Panc1 (cell line): Measurements from ENCODE around the gene CLDN4. TPM values are rescaled to one million over a fixed set of nuclear protein-coding genes. Genes with fewer than 3 reads are reported as not detected.
A peak's percentile ranks its signal among the peaks of the same experiment; 100 is the strongest.

Experiments
- ATAC-seq: fragments of 200-7000 bp; cut with Tn5 transposase; 2 replicates; pipeline ENCODE4 v1.9.1; 2020; ENCODE audit warnings: mild to moderate bottlenecking, moderate library complexity
- BruUV-seq: library from RNA; stranded (reverse); fragments of 400-500 nt; replicated peaks from 2 replicates; lab custom pipeline; 2021; lab: Mats Ljungman, UMichigan
- CTCF ChIA-PET: fragments of 300-600 bp; sonication (Branson Sonifier 250); formaldehyde crosslinking; loops from one replicate; lab custom pipeline; 2022; ENCODE audit warnings: antibody characterized with exemption; lab: Charles Lee
- POLR2A ChIA-PET: fragments of 300-600 bp; sonication (Branson Sonifier 250); formaldehyde crosslinking; loops from one replicate; lab custom pipeline; 2022; ENCODE audit warnings: antibody characterized with exemption; lab: Charles Lee
- DNase-seq: peaks from one replicate; pipeline ENCODE4 v3.0.0-alpha.2; 2010; ENCODE audit warnings: low read depth, low spot score
- H3K27ac ChIP-seq: 2 replicates; pipeline ENCODE4 v1.5.1; 2011; ENCODE audit warnings: mild to moderate bottlenecking, low read length, inconsistent platforms
- H3K27me3 ChIP-seq: fragments of 200-500 bp; sonication (Bioruptor generic); 2 replicates; pipeline ENCODE4 v1.6.0; 2014; ENCODE audit warnings: low read length, inconsistent platforms; ENCODE audit not compliant: control insufficient read depth, insufficient read depth
- H3K36me3 ChIP-seq: fragments of 200-500 bp; sonication (Bioruptor generic); 2 replicates; pipeline ENCODE4 v1.5.1; 2014; ENCODE audit warnings: inconsistent platforms, mild to moderate bottlenecking, low read length, moderate library complexity; ENCODE audit not compliant: control insufficient read depth, insufficient read depth
- H3K4me1 ChIP-seq: 2 replicates; pipeline ENCODE4 v1.5.1; 2011; ENCODE audit warnings: inconsistent platforms, mild to moderate bottlenecking, low read length, moderate library complexity; ENCODE audit not compliant: control insufficient read depth, insufficient read depth
- H3K4me3 ChIP-seq, 2 experiments: 2 replicates each; pipeline ENCODE4 v1.5.1; 2011 to 2012; ENCODE audit warnings: low read depth in 2 of 2, low read length in 2 of 2, mild to moderate bottlenecking in 2 of 2, inconsistent platforms in 1 of 2, moderate library complexity in 1 of 2
- H3K9me3 ChIP-seq: fragments of 200-500 bp; sonication (Bioruptor generic); 2 replicates; pipeline ENCODE4 v1.5.1; 2014; ENCODE audit warnings: low read depth, mild to moderate bottlenecking, inconsistent platforms, low read length, moderate library complexity; ENCODE audit not compliant: control insufficient read depth, insufficient read depth
- POLR2AphosphoS5 ChIP-seq: IDR thresholded peaks from 2 replicates; pipeline ENCODE4 v1.6.1; 2012; ENCODE audit warnings: mild to moderate bottlenecking, low read depth, low read length, moderate library complexity
- REST ChIP-seq, 2 experiments: IDR thresholded peaks; 2 replicates each; pipeline ENCODE4 v1.6.1; 2011 to 2012; ENCODE audit warnings: low read depth in 2 of 2, control low read depth in 1 of 2, low read length in 1 of 2, mild to moderate bottlenecking in 1 of 2, moderate library complexity in 1 of 2; ENCODE audit not compliant: insufficient read depth in 1 of 2
- SIN3A ChIP-seq: IDR thresholded peaks from 2 replicates; pipeline ENCODE4 v1.6.1; 2012; ENCODE audit warnings: low read depth, mild to moderate bottlenecking, low read length, moderate library complexity, borderline replicate concordance; ENCODE audit not compliant: insufficient read depth
- TCF7L2 ChIP-seq: IDR thresholded peaks from 2 replicates; pipeline ENCODE4 v1.6.1; 2011; ENCODE audit warnings: mild to moderate bottlenecking, low read depth, low read length, inconsistent platforms
- in situ Hi-C: cut with HindIII; loops from 2 replicates; pipeline ENCODE4 v1.10.0; 2016; ENCODE audit warnings: low sequenced_read_pairs, low pct_unique_long_range_greater_than_20kb
- intact Hi-C: fragments of 100-400 bp; cut with micrococcal nuclease; formaldehyde crosslinking; loops from one replicate; pipeline ENCODE4 v1.10.0; 2022; ENCODE audit not compliant: unreplicated experiment
- total RNA-seq: library from RNA; stranded (reverse); gene quantifications from one replicate; pipeline ENCODE4 v1.2.1, GENCODE V29; 2021; ENCODE audit not compliant: unreplicated experiment
- TF ChIP-seq, protein P1 (sequence below): fragments of 450-650 bp; IDR thresholded peaks from 2 replicates; pipeline ENCODE4 v1.5.1; 2017; ENCODE audit warnings: mild to moderate bottlenecking

The CLDN4 gene
- total RNA-seq, 1 experiment from 2014 or later, result 295 TPM

DNA sequence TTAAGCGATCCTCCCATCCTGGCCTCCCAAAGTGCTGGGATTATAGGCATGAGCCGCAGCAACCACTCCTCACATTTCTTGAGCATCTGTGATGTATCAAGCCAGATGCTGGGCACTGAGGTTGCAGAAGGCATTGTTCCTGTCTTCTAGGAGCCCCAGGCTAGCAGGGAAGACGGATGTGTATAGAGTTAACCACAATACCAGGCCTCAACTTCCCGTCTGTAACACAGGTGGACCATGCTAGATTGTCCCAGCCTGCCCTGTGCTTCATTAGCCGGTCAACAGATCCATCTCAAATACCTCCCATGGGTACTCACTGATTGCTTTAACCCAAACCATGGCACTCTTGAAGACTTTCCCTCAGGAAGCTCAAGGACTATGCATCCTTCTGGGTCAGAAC, 1.8 kb upstream of the CLDN4 start:
- Histone ChIP-seq H3K27me3 (no peaks in the 10 kb centered on the region), H3K36me3 (no peaks in the 10 kb centered on the region; the same call in 1 of the 2 replicates), H3K27ac (peak overlapping the region; percentile 96), H3K9me3 (no peaks in the 10 kb centered on the region), H3K4me3 (no peak overlapping the region), H3K4me1 (peaks cover 44% of the 10 kb centered on the region)
- ChIA-PET POLR2A (no interaction called here), CTCF (interaction anchor here (0.6 kb wide), 1 partner anchor 11 kb away, joined by 12 read pairs; no protein-coding TSS in a partner anchor)
- DNase-seq (no peak), ATAC-seq (no peak)
- BruUV-seq, result no TSS peak
- in situ Hi-C loops (no loop called here), intact Hi-C loops (no loop called here)
- TF ChIP-seq TCF7L2 (no peak), REST (IDR thresholded peaks at IDR 0.05; ENCODE audit: insufficient read depth in 1 of 2, low read depth in 2 of 2, low read length in 1 of 2) (no peak), SIN3A (no peak), POLR2AphosphoS5 (no peak)
- TF ChIP-seq, protein P1, sequence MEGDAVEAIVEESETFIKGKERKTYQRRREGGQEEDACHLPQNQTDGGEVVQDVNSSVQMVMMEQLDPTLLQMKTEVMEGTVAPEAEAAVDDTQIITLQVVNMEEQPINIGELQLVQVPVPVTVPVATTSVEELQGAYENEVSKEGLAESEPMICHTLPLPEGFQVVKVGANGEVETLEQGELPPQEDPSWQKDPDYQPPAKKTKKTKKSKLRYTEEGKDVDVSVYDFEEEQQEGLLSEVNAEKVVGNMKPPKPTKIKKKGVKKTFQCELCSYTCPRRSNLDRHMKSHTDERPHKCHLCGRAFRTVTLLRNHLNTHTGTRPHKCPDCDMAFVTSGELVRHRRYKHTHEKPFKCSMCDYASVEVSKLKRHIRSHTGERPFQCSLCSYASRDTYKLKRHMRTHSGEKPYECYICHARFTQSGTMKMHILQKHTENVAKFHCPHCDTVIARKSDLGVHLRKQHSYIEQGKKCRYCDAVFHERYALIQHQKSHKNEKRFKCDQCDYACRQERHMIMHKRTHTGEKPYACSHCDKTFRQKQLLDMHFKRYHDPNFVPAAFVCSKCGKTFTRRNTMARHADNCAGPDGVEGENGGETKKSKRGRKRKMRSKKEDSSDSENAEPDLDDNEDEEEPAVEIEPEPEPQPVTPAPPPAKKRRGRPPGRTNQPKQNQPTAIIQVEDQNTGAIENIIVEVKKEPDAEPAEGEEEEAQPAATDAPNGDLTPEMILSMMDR, result no peak

DNA sequence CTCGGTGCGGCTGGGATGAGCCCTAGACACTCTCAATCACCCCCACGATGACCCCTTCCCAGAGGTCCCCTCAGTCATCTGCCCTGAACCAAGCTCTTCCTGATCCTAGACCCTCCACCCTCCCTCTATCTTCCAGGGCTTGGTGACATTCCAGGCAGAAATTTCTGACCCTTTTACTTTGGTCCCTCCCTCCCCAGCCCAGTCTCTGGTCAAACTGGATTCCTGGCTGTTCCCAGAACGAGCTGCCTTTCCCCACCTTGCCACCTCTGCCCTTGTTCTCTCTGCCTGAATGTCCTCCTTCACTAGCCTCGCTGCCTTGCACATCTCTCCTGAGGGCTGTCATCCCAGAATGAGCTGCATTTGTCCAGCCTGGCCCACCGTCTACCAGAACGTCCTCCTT, 1.3 kb upstream of the CLDN4 start:
- no peak for ATAC-seq
- CTCF ChIA-PET, result interaction anchor here (0.6 to 1.0 kb wide), 2 partner anchors 10 to 13 kb away, joined by 3 to 12 read pairs; partner anchors contain the start of gene METTL27
- Histone ChIP-seq H3K4me1 (peaks cover 42% of the 10 kb centered on the region), H3K9me3 (no peaks in the 10 kb centered on the region), H3K36me3 (no peaks in the 10 kb centered on the region; the same call in 1 of the 2 replicates), H3K27ac (peak overlapping the region; percentile 96), H3K4me3 (no peak overlapping the region), H3K27me3 (no peaks in the 10 kb centered on the region)
- POLR2A ChIA-PET, result interaction anchor here (0.5 kb wide), 1 partner anchor 14 kb away, joined by 7 read pairs; no protein-coding TSS in a partner anchor
- DNase-seq, result no peak
- intact Hi-C loops (no loop called here), in situ Hi-C loops (no loop called here)
- TF ChIP-seq, protein P1, result no peak
- TF ChIP-seq POLR2AphosphoS5 (no peak), TCF7L2 (no peak), REST (IDR thresholded peaks at IDR 0.05; ENCODE audit: insufficient read depth in 1 of 2, low read depth in 2 of 2, low read length in 1 of 2) (no peak), SIN3A (no peak)
- BruUV-seq, result no TSS peak
